Pancreas (tissue), 10 donors: ENCODE results near the gene TACR2. TPM values are rescaled to one million over a fixed set of nuclear protein-coding genes. Genes with fewer than 3 reads are reported as not detected.

Source experiments
- ATAC-seq, 4 donors: fragments of 200-7000 bp; cut with Tn5 transposase; one replicate each; pipeline versions ENCODE4 v1.8.0 to v1.9.1; 2020; ENCODE audit warnings: mild to moderate bottlenecking in 4 of 4, moderate library complexity in 4 of 4
- DNase-seq, 6 donors: peaks; one replicate each; pipeline ENCODE4 v3.0.0-alpha.2; 2020
- FAIRE-seq: peaks from 2 replicates; lab custom pipeline; 2012; peaks lifted over from hg19 to GRCh38; lab: Jason Lieb, UNC
- H3K27ac ChIP-seq, 4 donors: fragments of 200-600 bp; sonication (generic); 1 replicate in 3 of 4; 2 replicates in 1 of 4; pipeline versions ENCODE4 v1.5.0 to v1.8.0; 2020
- H3K27me3 ChIP-seq, 4 donors: fragments of 200-600 bp; one replicate each; pipeline ENCODE4 v1.8.0; 2021
- H3K36me3 ChIP-seq, 3 donors: fragments of 200-600 bp; sonication (generic) in 1 of 3; one replicate each; pipeline versions ENCODE4 v1.5.0 to v1.8.0; 2020 to 2021
- H3K4me1 ChIP-seq, 3 donors: fragments of 200-600 bp; one replicate each; pipeline ENCODE4 v1.8.0; 2021
- H3K4me3 ChIP-seq, 4 donors: fragments of 200-600 bp; sonication (generic) in 2 of 4; one replicate each; pipeline versions ENCODE4 v1.5.0 to v1.8.0; 2020 to 2021
- H3K9me3 ChIP-seq, 4 donors: fragments of 200-600 bp; one replicate each; pipeline ENCODE4 v1.8.0; 2021
- WGBS, 2 donors: extraction: QIAGEN DNeasy Blood & Tissue Kit; methylation state at CpG; one replicate each; pipeline ENCODE4 v1.1.7; 2013; 5-methylcytosine and 5-hydroxymethylcytosine counted together
- intact Hi-C, 3 donors: fragments of 100-400 bp; cut with DNase I; formaldehyde crosslinking; loops; one replicate each; pipeline versions ENCODE4 v1.11.1 to v1.14.2; 2022
- polyA plus RNA-seq, 2 donors: library from polyadenylated mRNA; stranded (reverse); fragments of 200-250 nt; gene quantifications; one replicate each; pipeline ENCODE4 v1.2.3, GENCODE V29; 2013
- total RNA-seq, 6 donors: library from RNA; stranded (reverse); fragmentation: NEBNext Ultra II Directional in 4 of 6; extraction: Animal tissue kit (Norgen Biotek cat#: 25700) in 4 of 6; gene quantifications; one replicate each; pipeline versions ENCODE4 v1.2.1 to v1.2.4, GENCODE V29; 2021 to 2023
- TF ChIP-seq, protein P1 (sequence below), 4 donors: fragments of 200-600 bp; sonication (generic) in 3 of 4; IDR thresholded peaks; one replicate each; pipeline versions ENCODE4 v1.5.0 to v1.8.0; 2021; ENCODE audit warnings: antibody characterized with exemption in 4 of 4
- donor health status: healthy with polysubstance abuse.
- donor health status: DM: no; HTN: no; CAD: no; lungs with moderate emphysema.
- donor health status: DM: no; HTN: no; CAD: no.
- donor health status: control.
- donor health status: control.
- donor health status: Bipolar disorder and iron deficiency.
- donor health status: DM: yes; HTN: yes; CAD: no.
- donor health status: DM: no; HTN: no; CAD: no.
- donor health status: DM: no; HTN: no; CAD: no.
- donor health status: DM: yes; HTN: yes; CAD: no.

Gene TACR2
- total and polyA plus RNA-seq, 8 donors, result 0.12 to 0.28 (median 0.15) TPM; not detected in 2

- no peak for ATAC-seq
- no peaks in the 10 kb centered on the region for H3K9me3 ChIP-seq
- 88 to 92% methylated on average over 11 of the region's 11 CpGs for WGBS, 2 donors
- H3K4me3 ChIP-seq, result no peak overlapping the region
- H3K4me1 ChIP-seq, result peaks cover 0 to 7% (median 0%) of the 10 kb centered on the region in 3 donors
- H3K27me3 ChIP-seq, result no peaks in the 10 kb centered on the region
- TF ChIP-seq, protein P1, sequence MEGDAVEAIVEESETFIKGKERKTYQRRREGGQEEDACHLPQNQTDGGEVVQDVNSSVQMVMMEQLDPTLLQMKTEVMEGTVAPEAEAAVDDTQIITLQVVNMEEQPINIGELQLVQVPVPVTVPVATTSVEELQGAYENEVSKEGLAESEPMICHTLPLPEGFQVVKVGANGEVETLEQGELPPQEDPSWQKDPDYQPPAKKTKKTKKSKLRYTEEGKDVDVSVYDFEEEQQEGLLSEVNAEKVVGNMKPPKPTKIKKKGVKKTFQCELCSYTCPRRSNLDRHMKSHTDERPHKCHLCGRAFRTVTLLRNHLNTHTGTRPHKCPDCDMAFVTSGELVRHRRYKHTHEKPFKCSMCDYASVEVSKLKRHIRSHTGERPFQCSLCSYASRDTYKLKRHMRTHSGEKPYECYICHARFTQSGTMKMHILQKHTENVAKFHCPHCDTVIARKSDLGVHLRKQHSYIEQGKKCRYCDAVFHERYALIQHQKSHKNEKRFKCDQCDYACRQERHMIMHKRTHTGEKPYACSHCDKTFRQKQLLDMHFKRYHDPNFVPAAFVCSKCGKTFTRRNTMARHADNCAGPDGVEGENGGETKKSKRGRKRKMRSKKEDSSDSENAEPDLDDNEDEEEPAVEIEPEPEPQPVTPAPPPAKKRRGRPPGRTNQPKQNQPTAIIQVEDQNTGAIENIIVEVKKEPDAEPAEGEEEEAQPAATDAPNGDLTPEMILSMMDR (IDR thresholded peaks at IDR 0.05), result no peak
- no peak for FAIRE-seq
- H3K36me3 ChIP-seq, result no peaks in the 10 kb centered on the region
- intact Hi-C loops, result no loop called here
- DNase-seq, result no peak
- no peak overlapping the region for H3K27ac ChIP-seq
Measured at GRCh38 chr10:69376662-69377061, 40.1 kb downstream of the TACR2 start.

DNA sequence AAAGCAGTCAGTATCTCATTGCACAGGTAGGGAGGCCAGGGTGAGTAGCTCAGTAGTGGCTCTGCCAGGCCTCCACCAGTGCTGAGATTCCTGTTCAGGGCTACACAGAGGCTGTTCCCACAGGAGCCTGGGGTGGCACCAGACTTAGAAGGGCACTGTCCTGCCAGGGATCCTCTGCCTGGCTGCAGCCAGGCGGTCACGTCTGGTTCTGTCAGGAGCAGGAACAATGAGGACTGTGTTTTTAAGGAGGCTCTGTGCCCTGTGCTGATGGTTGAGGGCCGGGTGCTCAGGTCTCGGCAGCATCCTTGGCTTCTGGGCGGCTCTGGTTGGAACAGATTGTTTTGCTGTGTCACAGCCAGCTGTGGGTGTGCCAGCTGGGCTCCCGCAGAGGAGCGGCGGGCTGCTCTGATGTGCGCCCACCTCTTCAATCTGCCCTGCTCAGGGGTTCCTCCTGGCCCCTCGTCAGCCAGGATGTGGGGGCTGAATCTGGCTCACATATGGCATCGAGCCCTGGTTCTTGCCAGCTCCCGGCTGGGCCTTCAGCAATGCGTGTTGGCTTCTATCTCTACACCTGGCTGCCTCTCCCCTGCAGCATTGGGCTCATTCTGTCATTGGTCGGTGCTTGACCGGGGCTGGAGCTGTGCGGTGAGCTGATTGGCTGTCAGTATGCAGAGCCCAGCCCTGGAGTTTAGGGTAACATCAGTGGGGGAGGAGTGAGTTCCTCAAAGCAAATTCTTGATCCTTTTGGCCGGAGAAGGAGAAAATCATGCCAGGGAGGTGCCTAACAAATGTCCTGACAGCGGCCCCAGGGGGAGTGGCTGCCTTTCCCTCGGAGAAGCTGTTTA, 41.2 kb downstream of the TACR2 start:
- FAIRE-seq, result no peak

DNA sequence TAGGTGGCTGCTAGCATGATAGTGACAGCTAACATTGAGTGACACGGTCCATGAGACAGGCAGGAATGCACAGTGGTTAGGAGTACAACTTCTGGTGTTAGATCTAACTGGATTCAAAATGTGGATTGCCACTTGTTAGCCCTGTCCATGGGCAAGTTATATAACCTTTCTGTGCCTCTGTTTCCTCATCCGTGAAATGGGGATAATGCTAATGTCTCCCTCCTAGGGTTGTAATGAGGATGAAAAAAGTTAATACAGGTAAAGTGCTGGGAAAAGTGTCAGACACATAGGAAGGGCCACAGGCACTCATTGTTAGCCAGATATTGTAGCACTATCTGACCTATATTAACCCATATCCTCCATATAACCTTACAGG, 41.8 kb downstream of the TACR2 start:
- DNase-seq (no peak), ATAC-seq (no peak), FAIRE-seq (no peak)
- intact Hi-C loops, result no loop called here
- no peak overlapping the region for H3K4me3 ChIP-seq
- TF ChIP-seq, protein P1 (IDR thresholded peaks at IDR 0.05), result no peak
- peak overlapping the region in 2 of 4 donors; percentile 17 to 44 for H3K27ac ChIP-seq
- no peaks in the 10 kb centered on the region for H3K9me3 ChIP-seq
- no peaks in the 10 kb centered on the region for H3K36me3 ChIP-seq
- 93 to 100% methylated on average over 2 of the region's 2 CpGs for WGBS, 2 donors
- H3K27me3 ChIP-seq, result no peaks in the 10 kb centered on the region
- H3K4me1 ChIP-seq, result peaks cover 0 to 7% (median 0%) of the 10 kb centered on the region in 3 donors

More for the DNA sequence above, 41.2 kb downstream of the TACR2 start:
- Histone ChIP-seq H3K4me1 (peaks cover 0 to 7% (median 0%) of the 10 kb centered on the region in 3 donors), H3K9me3 (no peaks in the 10 kb centered on the region), H3K4me3 (no peak overlapping the region), H3K27me3 (no peaks in the 10 kb centered on the region), H3K36me3 (no peaks in the 10 kb centered on the region), H3K27ac (peak overlapping the region in 3 of 4 donors; percentile 17 to 63 (median 44))
- 9 to 11% methylated on average over 19 of the region's 19 CpGs for WGBS, 2 donors
- peak in 4 of 6 donors; percentile 47 to 60 (median 54) for DNase-seq
- ATAC-seq, result peak; percentile 82 to 92 (median 89)
- TF ChIP-seq, protein P1 (IDR thresholded peaks at IDR 0.05), result no peak
- intact Hi-C loops, result no loop called here

- H3K27me3 ChIP-seq, result no peaks in the 10 kb centered on the region
- DNase-seq, result peak in 1 of 6 donors; percentile 37
- no peak overlapping the region for H3K4me3 ChIP-seq
- no peaks in the 10 kb centered on the region for H3K9me3 ChIP-seq
- 91 to 92% methylated on average over 13 of the region's 13 CpGs for WGBS, 2 donors
- H3K36me3 ChIP-seq, result no peaks in the 10 kb centered on the region
- no peak overlapping the region for H3K27ac ChIP-seq
- H3K4me1 ChIP-seq, result peaks cover 0 to 7% (median 0%) of the 10 kb centered on the region in 3 donors
- TF ChIP-seq, protein P1 (IDR thresholded peaks at IDR 0.05), result no peak
- FAIRE-seq, result no peak
- no peak for ATAC-seq
- intact Hi-C loops, result no loop called here
Measured at GRCh38 chr10:69374242-69374641, 42.5 kb downstream of the TACR2 start.
